ENCODE data around the gene ATP2B2. TPM values are rescaled to one million over a fixed set of nuclear protein-coding genes. Genes with fewer than 3 reads are reported as not detected.

Gene ATP2B2
- total RNA-seq, 1 experiment from 2014 or later: not detected

DNA sequence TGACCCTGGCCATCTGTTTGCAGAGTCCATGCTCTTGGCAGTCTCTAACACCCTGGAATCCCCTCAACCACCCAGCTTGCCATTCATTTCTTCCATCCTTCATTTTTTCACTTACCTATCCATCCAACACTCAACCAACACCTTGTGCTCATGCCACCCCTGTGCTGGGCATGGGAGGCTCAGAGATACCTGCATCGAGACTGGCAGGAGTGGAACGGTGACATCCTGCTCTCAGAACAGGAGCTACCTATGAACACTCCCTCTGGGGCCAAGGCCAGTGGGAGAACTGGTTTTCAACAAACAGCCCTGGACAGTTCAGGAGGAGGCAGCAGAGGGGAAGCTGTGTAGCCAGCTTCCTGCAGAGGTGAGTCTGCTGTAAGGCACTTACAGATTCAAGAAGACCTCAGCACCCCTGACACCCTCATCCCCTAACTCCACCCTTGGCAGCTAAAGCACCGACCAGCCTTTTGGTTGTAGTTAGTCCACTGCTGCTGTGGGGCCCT is 19.5 kb upstream of the ATP2B2 start:
- H3K27me3 Mint-ChIP-seq (ENCODE audit: unreplicated experiment): peaks cover 100% of the 10 kb centered on the region
- no peak overlapping the region for H3K27ac Mint-ChIP-seq (ENCODE audit: unreplicated experiment)
- no peaks in the 10 kb centered on the region for H3K9me3 Mint-ChIP-seq (ENCODE audit: low read depth, unreplicated experiment)
- TF ChIP-seq, protein P1, sequence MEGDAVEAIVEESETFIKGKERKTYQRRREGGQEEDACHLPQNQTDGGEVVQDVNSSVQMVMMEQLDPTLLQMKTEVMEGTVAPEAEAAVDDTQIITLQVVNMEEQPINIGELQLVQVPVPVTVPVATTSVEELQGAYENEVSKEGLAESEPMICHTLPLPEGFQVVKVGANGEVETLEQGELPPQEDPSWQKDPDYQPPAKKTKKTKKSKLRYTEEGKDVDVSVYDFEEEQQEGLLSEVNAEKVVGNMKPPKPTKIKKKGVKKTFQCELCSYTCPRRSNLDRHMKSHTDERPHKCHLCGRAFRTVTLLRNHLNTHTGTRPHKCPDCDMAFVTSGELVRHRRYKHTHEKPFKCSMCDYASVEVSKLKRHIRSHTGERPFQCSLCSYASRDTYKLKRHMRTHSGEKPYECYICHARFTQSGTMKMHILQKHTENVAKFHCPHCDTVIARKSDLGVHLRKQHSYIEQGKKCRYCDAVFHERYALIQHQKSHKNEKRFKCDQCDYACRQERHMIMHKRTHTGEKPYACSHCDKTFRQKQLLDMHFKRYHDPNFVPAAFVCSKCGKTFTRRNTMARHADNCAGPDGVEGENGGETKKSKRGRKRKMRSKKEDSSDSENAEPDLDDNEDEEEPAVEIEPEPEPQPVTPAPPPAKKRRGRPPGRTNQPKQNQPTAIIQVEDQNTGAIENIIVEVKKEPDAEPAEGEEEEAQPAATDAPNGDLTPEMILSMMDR (IDR thresholded peaks at IDR 0.05; ENCODE audit: unreplicated experiment): no peak
- no TSS peak for BruUV-seq (replicated peaks)
- no peaks in the 10 kb centered on the region for H3K36me3 Mint-ChIP-seq (ENCODE audit: insufficient read depth, unreplicated experiment)
- CTCF ChIA-PET: no interaction called here
- intact Hi-C loops (cut with micrococcal nuclease; ENCODE audit: unreplicated experiment): no loop called here
- no peaks in the 10 kb centered on the region for H3K4me1 Mint-ChIP-seq (ENCODE audit: low read depth, unreplicated experiment)
- no peak overlapping the region for H3K4me3 Mint-ChIP-seq (ENCODE audit: low read depth, unreplicated experiment)
- no peak for DNase-seq

DNA sequence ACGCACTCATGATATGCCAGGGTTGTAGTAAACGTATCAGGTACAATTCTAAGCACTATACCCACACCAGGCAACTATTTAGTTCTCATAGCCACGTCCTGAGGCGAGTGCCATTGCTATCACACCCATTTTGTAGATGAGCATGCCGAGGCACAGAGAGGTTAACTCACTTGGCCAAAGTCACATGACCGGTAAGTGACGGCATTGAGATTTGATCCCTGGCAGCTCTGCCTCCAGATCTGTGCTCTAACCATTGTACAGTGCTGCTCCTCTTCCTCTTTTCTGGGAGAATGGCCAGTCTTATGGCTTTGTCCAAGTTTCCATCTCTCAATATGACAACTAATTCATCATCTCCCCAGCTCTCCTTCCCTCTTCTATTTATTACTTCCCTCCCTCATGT is 18.9 kb upstream of the ATP2B2 start:
- Mint-ChIP-seq H3K9me3 (ENCODE audit: low read depth, unreplicated experiment) (no peaks in the 10 kb centered on the region), H3K4me1 (ENCODE audit: low read depth, unreplicated experiment) (no peaks in the 10 kb centered on the region), H3K27ac (ENCODE audit: unreplicated experiment) (no peak overlapping the region), H3K36me3 (ENCODE audit: insufficient read depth, unreplicated experiment) (no peaks in the 10 kb centered on the region), H3K27me3 (ENCODE audit: unreplicated experiment) (peaks cover 100% of the 10 kb centered on the region), H3K4me3 (ENCODE audit: low read depth, unreplicated experiment) (no peak overlapping the region)
- BruUV-seq (replicated peaks): no TSS peak
- DNase-seq: no peak
- CTCF ChIA-PET: interaction anchor here (0.7 kb wide), 1 partner anchor 67 kb away, joined by 3 read pairs; no protein-coding TSS in a partner anchor
- intact Hi-C loops (cut with micrococcal nuclease; ENCODE audit: unreplicated experiment): no loop called here
- TF ChIP-seq, protein P1 (IDR thresholded peaks at IDR 0.05; ENCODE audit: unreplicated experiment): no peak

DNA sequence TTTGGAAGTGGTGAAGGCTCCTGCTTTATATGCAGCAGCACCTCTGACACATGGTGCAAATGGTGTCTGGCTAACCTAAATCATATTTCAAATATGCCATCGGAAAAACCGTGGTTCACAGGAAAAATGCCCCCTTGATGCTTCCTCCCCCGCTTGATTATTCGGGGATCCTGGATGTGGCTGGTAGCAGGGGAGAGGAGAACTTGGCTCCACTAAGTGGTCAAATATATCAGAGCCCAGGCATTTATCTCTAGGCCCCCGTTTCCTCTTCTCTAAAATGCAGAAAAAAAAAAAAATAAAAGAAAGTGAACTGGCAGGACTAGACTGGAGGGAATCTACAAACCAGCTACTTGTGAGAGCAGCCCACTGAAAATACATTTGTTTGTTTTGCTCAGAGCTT is 18.2 kb upstream of the ATP2B2 start:
- H3K27ac Mint-ChIP-seq (ENCODE audit: unreplicated experiment): no peak overlapping the region
- no peak for DNase-seq
- no peaks in the 10 kb centered on the region for H3K36me3 Mint-ChIP-seq (ENCODE audit: insufficient read depth, unreplicated experiment)
- no peaks in the 10 kb centered on the region for H3K9me3 Mint-ChIP-seq (ENCODE audit: low read depth, unreplicated experiment)
- intact Hi-C loops (cut with micrococcal nuclease; ENCODE audit: unreplicated experiment): no loop called here
- no TSS peak for BruUV-seq (replicated peaks)
- H3K4me3 Mint-ChIP-seq (ENCODE audit: low read depth, unreplicated experiment): no peak overlapping the region
- TF ChIP-seq, protein P1 (IDR thresholded peaks at IDR 0.05; ENCODE audit: unreplicated experiment): no peak
- H3K27me3 Mint-ChIP-seq (ENCODE audit: unreplicated experiment): peaks cover 100% of the 10 kb centered on the region
- CTCF ChIA-PET: interaction anchor here (0.7 kb wide), 1 partner anchor 66 kb away, joined by 3 read pairs; no protein-coding TSS in a partner anchor
- H3K4me1 Mint-ChIP-seq (ENCODE audit: low read depth, unreplicated experiment): no peaks in the 10 kb centered on the region

DNA sequence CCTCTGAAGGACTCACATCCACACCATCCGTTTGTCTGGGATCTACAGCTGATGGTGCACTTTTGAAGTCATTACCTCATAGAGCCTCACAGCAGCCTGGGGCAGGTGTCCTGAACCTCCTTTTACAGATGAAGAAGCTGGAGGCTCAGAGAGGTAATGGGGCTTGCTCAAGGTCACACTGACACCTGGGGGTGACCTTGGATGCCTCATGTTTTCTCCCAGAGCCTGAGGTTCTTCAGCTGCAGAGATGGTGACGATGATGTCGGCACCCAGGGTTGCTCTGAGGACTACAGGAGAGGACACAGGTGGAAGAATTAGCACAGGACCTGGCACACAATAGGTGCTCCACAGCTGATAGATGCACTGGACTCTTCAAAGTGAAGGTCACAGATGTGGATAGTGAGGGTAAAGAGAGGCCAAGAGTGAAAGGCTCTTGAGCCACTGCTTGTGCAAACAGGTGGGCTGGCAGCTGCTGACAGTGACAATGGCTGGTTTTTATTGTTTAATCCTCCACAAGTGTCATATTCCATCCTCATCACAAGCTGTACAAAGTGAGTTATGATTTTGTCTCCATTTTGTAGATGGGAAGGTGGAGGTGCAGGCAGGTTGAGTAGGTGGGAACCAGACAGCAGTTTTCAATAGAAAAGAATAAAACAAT is 17.4 kb upstream of the ATP2B2 start:
- Mint-ChIP-seq H3K27ac (ENCODE audit: unreplicated experiment) (no peak overlapping the region), H3K4me1 (ENCODE audit: low read depth, unreplicated experiment) (no peaks in the 10 kb centered on the region), H3K36me3 (ENCODE audit: insufficient read depth, unreplicated experiment) (no peaks in the 10 kb centered on the region), H3K9me3 (ENCODE audit: low read depth, unreplicated experiment) (no peaks in the 10 kb centered on the region), H3K4me3 (ENCODE audit: low read depth, unreplicated experiment) (no peak overlapping the region), H3K27me3 (ENCODE audit: unreplicated experiment) (peaks cover 100% of the 10 kb centered on the region)
- CTCF ChIA-PET: no interaction called here
- intact Hi-C loops (cut with micrococcal nuclease; ENCODE audit: unreplicated experiment): no loop called here
- no peak for DNase-seq
- TF ChIP-seq, protein P1 (IDR thresholded peaks at IDR 0.05; ENCODE audit: unreplicated experiment): no peak
- BruUV-seq (replicated peaks): no TSS peak
